ENCODE measurements around the gene GCLC. TPM values are rescaled to one million over a fixed set of nuclear protein-coding genes. Genes with fewer than 3 reads are reported as not detected.

GCLC gene
- total RNA-seq, 1 donor from 2014 or later: 7.8 TPM

DNA sequence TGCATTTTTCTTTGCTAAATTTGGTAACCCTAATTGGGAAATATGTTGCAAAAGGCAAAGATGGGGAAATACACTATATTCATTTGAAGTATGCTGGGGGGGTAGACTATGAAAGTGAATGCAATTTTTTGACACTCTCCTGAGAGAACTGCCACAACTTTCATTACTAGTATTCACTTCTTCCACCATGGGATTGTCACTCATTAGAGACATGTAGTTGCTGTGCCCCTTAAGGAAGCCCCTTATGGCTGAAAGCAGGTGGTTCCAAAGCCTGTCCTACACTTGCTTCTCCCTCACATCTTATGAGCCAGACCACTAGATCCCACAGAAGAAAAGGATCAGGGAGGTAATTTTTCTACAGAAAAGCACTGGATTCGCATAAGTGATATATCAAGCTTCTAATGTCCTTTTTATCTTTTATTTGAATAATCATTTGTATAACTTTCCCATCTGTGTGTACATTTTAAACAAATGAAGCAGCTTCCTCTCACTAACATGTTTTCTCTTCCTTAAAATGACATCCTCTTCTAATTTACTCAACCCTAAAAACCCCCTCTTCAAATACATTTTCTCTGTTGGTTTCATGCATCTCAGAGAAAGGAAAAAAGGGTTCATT lies 83.8 kb downstream of the GCLC start:
- DNase-seq (ENCODE audit: low read depth): no peak

DNA sequence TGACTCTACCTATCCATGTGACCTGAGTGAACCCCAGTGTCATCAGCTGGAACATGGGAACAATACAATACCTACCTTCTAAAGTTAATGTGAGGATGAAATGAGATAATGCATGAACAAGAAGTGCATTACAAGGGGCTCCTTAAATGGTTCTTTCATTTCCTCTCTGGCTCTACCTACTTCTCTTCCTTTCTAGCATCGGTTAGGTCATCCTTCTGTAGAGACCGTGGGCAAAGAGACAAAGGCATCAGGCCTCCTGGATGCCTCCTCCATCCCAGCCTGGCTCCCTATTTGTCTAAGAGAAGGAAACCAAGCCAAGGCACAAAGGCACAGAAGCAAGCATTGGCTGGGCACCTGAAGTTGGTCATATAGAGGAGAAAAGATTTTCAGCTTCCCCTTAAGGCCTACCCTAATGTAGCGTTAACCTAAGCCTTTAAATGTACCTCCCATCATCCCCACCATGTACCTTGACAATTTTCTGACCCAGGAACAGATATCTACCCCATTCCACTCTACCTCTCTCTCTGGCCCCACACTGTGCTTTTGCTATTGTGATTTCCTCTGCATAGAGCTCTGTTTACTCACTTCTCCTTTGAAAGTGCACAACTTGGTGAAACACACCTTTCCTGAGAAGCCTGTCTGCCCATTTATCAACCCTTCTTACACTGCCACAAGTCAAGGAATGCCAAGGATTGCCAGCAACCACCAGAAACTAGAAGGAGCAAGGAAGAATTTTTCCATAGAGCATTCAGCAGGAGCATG lies 86.6 kb downstream of the GCLC start:
- DNase-seq (ENCODE audit: low read depth): no peak

- DNase-seq (ENCODE audit: low read depth): no peak
These were observed 88.1 kb downstream of the GCLC start for GRCh38 chr6:53456809-53457208.

DNA sequence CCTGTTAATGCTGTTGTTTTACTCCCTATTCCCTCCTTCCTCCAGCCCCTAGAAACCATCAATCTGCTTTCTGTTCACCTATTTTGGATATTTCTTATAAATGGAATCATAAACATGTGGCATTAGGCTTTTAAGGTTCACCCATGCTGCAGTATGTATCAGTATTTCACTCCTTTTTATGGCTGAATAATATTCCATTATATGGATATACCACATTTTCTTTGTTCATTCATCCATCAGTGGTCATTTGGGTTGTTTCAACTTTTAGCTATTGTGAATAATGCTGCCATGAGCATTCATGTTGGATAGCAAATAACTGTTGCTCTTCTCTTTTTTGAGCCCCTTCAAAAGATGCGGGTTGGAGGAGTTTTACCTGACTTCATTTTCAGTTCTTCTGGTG lies 89.2 kb downstream of the GCLC start:
- DNase-seq (ENCODE audit: low read depth): no peak

GRCh38 chr6:53451165-53451564 lies 93.7 kb downstream of the GCLC start:
- no peak for DNase-seq (ENCODE audit: low read depth)

DNA sequence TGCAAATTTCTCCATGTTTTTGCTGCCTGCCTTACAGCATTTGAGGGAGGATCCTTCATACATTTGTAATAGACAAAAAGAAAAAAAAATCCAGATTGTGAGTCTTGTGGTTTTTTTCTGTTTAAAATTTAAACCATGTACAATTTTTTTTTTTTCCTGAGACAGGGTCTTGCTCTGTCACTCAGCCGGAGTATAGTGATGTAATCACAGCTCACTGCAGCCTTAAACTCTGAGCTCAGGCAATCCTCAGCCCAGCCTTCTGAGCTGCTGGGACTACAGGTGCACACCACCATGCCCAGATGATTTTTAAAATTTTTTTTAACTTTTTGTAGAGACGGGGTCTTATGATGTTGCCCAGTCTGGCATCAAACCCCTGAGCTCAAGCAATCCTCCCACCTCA lies 97.0 kb downstream of the GCLC start:
- DNase-seq (ENCODE audit: low read depth): no peak

Other genes starting within 250 kb of the GCLC start
- gene ELOVL5, start 196.2 kb downstream of the GCLC start, total RNA-seq: 29.7 and 50.8 TPM in 2 replicates
- 37.4 and 49.4 TPM in 2 replicates for gene KLHL31, start 120.7 kb upstream of the GCLC start, total RNA-seq
- 6.0 and 13.9 TPM in 2 replicates for gene LRRC1, start 249.9 kb upstream of the GCLC start, total RNA-seq

All from myocyte (in vitro differentiated cells).